Stimulated activated CD8-positive, alpha-beta memory T cell treated with anti-CD3 and anti-CD28 coated beads, Interleukin-7, amount 100 ng/mL, for 48 hours (primary cell): ENCODE data around the gene UTRN.

Experiments
- DNase-seq, 2 donors: peaks; one replicate each; pipeline ENCODE4 v3.0.0-alpha.2; 2020; ENCODE audit warnings: low read depth in 1 of 2; ENCODE audit errors: extremely low read depth in 1 of 2

UTRN gene

DNA sequence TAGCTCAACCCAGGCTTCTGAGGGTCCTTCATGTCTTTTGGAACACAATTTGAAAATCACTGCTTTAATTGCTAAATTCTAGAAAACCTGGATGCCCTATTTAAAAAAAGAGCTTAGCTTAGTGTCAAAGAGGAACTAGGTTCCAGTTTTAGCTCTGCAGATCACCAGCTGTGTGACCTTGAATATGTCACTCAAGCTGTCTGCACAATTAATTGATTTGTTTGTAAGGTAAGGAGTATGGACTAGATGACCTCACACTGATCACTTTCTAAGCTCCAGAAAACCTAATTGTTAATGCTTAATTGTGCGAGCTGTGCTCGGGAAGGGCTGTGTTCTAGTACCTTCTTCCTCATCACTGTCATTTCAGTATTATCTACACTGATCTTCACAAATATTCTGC lies 26.2 kb downstream of the UTRN start:
- DNase-seq: no peak

DNA sequence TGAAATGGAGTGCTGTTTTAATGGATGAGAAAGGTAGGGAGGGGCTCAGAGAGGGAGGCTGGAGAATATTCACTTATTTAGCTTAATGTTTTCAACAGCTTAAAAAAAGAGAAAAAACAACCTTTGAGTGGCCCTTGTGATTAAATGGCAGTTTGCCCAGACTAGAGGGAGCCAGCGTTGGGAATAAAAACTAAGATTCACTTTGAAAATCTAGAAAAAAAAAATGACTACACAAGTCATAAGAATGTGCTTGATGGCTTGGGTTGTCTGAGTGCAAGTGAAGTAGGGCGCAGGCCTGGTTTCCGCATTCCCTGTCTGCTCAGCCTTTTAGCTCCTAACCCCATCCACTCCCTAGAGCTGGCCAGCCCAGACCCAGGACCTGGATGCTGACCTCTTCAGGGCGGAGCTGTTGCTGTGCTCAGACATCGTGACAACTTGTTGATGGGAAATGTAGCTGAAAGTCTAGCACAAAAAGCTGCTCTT lies 28.9 kb downstream of the UTRN start:
- DNase-seq: no peak

DNA sequence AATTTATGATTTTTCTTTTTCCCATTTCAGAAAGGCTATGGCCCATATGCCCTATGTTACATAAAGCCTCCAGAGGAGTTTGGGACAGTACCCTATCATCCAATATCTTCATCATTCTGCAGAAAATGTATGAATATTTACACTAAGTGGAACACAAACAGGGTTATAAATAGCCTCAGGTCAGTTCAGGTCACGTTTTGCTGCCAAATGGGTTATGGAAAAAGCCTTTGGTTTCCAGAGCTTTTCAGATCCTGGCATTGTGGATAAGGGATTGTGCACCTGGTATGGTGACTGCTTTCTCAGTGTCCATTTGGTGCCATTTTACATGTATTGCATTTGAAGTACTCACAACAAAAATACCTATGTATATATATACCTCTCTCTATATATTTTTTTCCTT lies 29.4 kb downstream of the UTRN start:
- DNase-seq: no peak

DNA sequence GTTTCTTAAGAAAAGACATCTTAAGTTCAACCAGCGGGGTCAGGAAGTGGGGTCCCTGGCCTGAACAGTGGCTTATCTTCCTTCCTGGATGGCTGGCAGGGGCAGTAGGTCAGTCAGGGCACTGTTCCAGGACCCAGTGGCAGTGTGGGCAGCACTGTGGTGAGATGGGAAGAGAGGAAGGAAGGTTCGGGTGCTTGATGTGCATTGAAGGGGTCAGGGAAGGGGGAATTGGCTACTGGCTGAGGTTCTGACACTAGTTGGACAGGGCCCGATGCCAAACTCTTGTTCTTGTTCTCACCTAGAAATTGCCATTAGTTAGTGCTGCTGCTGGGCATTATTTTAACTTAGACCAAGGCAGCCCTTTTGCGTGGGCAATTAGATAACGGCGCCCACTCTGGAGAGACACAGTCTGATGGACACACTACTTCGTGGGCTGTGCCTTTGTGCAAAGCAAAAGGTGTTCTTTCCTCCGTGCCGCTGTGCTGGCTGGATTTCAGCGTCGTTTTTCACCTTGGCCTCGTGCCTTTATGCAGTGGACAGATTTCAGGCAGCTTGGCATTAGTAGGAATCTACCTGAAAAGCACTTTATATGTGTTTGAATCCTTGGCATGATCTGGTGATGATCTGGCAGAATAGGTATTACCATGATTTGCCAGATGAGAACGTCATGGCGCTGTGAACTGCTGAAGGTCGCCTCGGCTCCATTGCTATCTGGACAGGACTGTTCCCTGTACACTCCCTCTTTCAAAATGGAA lies 30.3 kb downstream of the UTRN start:
- DNase-seq: no peak

DNA sequence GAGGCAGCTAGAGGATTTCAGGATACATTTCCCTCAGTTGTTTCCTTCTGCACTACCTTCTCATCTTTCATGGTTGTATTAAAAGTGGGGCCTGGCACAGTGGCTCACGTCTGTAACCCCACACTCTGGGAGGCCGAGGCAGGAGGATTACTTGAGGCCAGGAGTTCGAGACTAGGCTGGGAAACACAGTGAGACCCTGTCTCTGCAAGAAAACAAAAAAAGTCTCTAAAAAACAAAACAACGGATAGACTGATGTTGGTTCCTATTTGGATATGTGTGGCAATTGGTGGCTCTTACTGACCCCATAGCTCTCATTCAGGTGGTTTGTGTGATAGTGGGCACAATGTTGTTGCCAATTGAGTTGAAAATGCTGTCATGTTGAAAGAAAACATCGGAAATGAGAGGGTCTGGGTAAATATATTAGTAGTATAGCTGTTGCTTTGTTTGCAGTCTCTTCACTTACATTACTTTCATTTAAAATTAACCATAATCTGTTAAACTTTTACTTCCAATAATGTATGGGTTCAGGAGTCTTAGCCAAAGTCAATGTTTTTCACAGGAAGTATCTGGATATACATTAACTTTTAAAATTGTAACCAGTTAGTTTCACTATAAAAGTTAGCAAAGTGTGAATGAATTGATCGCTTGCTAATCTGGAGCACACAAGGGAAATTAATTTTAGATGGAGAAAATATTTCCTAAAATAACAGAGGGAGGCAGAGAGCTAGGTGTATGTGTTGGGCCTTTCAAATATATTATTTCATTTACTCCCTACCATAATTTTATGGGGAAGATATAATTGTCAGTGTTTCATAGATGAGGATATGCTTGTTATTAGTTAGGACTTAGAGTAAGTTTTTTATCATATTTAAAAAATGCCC lies 31.1 kb downstream of the UTRN start:
- no peak for DNase-seq

DNA sequence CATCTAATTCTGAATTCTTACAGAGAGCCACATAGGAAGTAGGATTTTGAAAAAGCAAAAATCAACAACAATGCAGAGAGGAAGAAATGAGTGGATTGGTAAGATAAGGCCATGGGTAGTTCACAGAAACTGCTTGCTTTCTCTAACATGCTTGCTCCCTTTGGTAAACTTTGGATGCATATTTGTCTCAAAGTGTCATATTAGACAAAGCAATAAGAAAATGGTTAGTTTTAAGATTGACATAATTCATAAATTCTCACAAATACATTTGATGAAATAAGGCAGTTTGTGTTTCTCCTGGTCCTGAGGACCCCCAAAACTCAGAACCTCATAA lies 31.7 kb downstream of the UTRN start:
- no peak for DNase-seq

GRCh38 chr6:144317736-144318135 lies 32.6 kb downstream of the UTRN start:
- no peak for DNase-seq

DNA sequence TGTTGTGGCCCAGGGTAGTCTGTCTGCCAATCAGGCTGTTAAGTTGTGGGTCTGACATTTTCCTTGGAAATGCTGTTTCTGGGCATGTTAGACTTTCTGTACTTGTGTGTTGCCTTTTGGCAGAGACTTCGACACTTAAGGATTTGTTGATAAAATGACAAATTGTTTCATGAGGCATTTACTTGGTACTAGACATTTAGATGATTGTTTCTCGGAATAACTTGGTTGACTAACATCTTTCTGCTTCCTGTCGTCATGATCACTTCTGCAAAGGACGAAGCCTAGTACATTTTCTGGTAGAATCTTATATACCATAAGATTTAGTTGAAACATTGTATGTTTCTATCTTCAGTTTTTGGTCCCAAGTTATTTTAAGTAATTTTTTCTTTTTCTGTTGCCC lies 34.1 kb downstream of the UTRN start:
- DNase-seq: no peak

GRCh38 chr6:144320741-144321140 lies 35.6 kb downstream of the UTRN start:
- no peak for DNase-seq

DNA sequence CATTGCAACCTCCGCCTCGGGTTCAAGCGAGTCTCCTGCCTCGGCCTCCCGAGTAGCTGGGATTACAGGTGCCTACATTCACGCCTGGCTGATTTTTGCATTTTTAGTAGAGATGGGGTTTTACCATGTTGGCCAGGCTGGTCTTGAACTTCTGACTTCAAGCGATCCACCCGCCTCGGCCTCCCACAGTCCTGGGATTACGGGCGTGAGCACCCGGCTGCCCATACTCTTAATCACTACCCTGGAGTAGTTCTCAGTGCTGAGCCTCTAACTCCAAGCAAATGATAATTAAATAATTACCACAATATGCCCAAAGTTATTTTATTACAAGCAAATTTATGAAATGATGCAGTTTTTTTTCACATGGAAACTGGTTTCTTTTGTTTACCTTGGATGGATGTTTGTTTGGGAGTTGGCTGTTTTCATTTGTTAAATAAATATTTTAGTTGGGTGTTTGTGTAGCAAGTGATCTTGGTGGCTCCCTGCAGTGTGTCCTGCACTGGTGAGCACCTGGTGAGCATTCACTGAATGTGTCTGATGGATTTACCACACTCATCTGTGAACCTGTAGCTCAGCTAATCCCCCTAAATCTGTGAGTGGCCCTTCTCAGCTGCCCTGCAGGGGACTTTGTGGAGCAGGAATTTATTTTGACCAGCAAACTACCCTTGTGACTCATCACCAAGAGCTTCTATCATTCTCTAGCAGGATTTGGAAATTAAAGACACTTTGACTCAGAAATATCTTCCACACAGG lies 36.9 kb downstream of the UTRN start:
- no peak for DNase-seq

DNA sequence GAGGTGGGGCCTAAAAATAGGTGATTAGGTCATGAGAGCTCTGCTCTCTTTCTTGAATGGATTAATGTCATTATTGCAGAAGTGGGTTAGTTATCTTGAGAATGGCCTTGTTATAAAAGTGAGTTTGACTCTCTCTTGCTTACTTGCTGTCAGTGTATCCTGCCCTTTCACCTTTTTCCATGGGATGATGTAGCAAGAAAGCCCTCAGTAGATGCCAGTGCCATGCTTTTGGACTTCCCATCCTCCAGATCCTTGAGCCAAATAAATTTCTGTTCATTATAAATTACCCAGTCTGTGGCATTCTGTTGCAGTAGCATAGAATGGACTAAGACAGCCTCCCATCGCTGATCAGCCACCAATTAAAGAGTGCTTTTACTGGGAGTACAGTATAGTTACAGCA lies 40.1 kb downstream of the UTRN start:
- DNase-seq: no peak

DNA sequence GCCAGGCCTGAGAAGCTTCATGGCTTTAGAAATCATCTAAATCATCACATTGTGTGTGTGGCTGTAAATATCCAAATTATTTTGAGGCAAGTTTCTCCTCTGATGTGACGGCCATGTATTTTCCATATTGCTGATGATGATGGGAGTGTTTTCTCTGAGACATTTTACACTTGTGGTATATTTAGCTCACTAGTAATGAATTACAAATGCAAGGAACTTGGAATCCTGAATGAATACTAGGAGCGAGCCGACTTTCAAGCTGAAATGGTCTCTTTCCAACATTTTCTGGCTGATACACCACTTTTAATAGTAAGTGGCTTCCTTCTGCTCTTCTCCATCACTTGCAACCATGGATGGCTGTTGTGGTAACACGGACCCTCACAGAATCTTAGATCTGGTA lies 41.3 kb downstream of the UTRN start:
- DNase-seq: no peak

- no peak for DNase-seq
Measured at GRCh38 chr6:144327081-144327480, 41.9 kb downstream of the UTRN start.

- DNase-seq: no peak
Measured at GRCh38 chr6:144330017-144330987, 45.2 kb downstream of the UTRN start.

DNA sequence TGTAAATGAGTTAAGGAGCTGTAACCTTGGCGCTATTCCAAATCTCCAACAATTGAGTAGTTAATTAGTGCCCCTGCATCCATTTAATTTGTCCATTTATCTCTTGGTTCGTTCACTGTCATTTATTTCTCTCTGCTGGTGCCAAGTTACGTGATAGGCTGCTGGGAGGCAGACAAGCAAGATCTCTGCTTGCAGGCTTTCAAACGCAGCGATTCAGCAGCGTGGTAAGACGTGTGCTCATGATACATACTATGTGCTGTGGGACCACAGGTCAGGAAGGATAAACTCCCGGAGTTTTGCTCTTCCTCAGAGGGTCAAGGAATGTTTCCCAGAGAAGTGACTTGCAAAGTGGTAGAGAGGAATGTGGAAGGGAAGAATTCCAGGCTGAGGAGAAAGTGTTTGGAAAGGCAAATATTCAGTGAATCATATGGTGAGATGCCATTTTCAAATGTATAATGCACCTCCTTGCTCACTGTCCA lies 46.4 kb downstream of the UTRN start:
- no peak for DNase-seq

GRCh38 chr6:144332177-144332576 lies 47.0 kb downstream of the UTRN start:
- DNase-seq: no peak

DNA sequence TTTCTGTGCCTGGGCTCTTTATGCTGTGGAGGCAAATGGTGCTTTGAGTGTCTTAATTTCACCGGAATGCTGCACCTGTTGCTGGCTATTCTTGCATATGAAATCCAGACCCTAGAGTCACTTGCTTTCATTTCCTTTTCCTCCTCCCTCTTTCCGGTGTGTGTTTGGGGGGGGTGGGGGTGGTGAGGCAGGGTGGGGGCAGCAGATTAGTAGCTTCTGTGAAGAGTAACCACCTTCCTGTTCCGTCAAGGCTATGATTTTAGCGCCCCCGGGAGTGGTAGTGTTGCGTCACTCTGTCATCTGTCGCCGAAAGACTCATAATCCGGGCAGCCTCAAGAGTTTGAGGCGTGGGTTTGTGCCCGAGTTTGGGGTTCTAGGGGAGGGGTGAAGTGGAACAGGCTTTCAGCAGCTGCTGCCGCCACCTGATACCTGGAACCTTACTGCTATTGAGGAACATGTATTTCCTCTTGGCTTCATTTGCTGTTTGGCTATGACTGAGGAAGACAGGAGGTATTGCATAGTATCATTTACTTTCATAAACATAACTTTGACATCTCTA lies 49.1 kb downstream of the UTRN start:
- DNase-seq: peak; percentile 39 to 63
